A549 (cell line): ENCODE data around the gene CIDEB.

Experiments
- CHD4 ChIP-seq: fragments of 200-600 bp; sonication (generic); IDR thresholded peaks from 2 replicates; pipeline ENCODE4 v1.6.1; 2016; ENCODE audit warnings: antibody characterized with exemption, mild to moderate bottlenecking, borderline replicate concordance
- EP300 ChIP-seq, 2 experiments: fragments of >200 bp; sonication (Bioruptor Twin); formaldehyde crosslinking; IDR thresholded peaks; 2 replicates in 1 of 2; 3 replicates in 1 of 2; pipeline ENCODE4 v1.6.1; 2016 to 2017
- FOSB ChIP-seq: fragments of 250-450 bp; sonication (Bioruptor Pico); IDR thresholded peaks from 2 replicates; pipeline ENCODE4 v1.5.0; 2020; ENCODE audit warnings: mild to moderate bottlenecking, moderate library complexity
- HDAC2 ChIP-seq: fragments of 200-600 bp; sonication (generic); IDR thresholded peaks from 2 replicates; pipeline ENCODE4 v1.6.1; 2016
- HOXB5 ChIP-seq: fragments of 250-450 bp; sonication (Bioruptor Pico); IDR thresholded peaks from 2 replicates; pipeline ENCODE4 v1.5.0; 2020; ENCODE audit warnings: mild to moderate bottlenecking, moderate library complexity
- JUN ChIP-seq, 2 experiments: fragments of >200 bp; sonication (Bioruptor Twin); formaldehyde crosslinking; IDR thresholded peaks; 2 replicates in 1 of 2; 3 replicates in 1 of 2; pipeline ENCODE4 v1.6.1; 2016 to 2017
- KDM1A ChIP-seq: fragments of 200-600 bp; sonication (generic); IDR thresholded peaks from 2 replicates; pipeline ENCODE4 v1.6.1; 2016; ENCODE audit warnings: low read depth, mild to moderate bottlenecking
- MAFK ChIP-seq: fragments of 450-650 bp; IDR thresholded peaks from 2 replicates; pipeline ENCODE4 v1.6.1; 2014; ENCODE audit not compliant: partially characterized antibody
- MAZ ChIP-seq: fragments of 150-350 bp; IDR thresholded peaks from 2 replicates; pipeline ENCODE4 v1.6.1; 2014; ENCODE audit warnings: antibody characterized with exemption, low read depth, low read length, borderline replicate concordance
- POLR2A ChIP-seq: IDR thresholded peaks from 2 replicates; pipeline ENCODE4 v1.6.1; 2012; ENCODE audit warnings: mild to moderate bottlenecking, low read length
- RAD21 ChIP-seq, 2 experiments: fragments of >200 bp in 1 of 2; sonication (Bioruptor Twin) in 1 of 2; formaldehyde crosslinking in 1 of 2; IDR thresholded peaks in 1 of 2; conservative IDR thresholded peaks in 1 of 2; 2 replicates in 1 of 2; 3 replicates in 1 of 2; pipeline ENCODE4 v1.6.1; 2012 to 2018; ENCODE audit warnings: inconsistent platforms in 1 of 2
- ZNF302 ChIP-seq: fragments of 250-450 bp; sonication (Bioruptor Pico); IDR thresholded peaks from 2 replicates; pipeline ENCODE4 v1.9.0; 2021; ENCODE audit warnings: inconsistent platforms, mild to moderate bottlenecking, moderate library complexity
- TF ChIP-seq, protein P1 (sequence below): fragments of >200 bp; sonication (Bioruptor Twin); formaldehyde crosslinking; IDR thresholded peaks from 3 replicates; pipeline ENCODE4 v1.5.1; 2016
- TF ChIP-seq, protein P2 (sequence below): fragments of >200 bp; sonication (Bioruptor Twin); formaldehyde crosslinking; IDR thresholded peaks from 3 replicates; pipeline ENCODE4 v1.6.1; 2016

- TF ChIP-seq HDAC2 = no peak
- TF ChIP-seq, protein P1, sequence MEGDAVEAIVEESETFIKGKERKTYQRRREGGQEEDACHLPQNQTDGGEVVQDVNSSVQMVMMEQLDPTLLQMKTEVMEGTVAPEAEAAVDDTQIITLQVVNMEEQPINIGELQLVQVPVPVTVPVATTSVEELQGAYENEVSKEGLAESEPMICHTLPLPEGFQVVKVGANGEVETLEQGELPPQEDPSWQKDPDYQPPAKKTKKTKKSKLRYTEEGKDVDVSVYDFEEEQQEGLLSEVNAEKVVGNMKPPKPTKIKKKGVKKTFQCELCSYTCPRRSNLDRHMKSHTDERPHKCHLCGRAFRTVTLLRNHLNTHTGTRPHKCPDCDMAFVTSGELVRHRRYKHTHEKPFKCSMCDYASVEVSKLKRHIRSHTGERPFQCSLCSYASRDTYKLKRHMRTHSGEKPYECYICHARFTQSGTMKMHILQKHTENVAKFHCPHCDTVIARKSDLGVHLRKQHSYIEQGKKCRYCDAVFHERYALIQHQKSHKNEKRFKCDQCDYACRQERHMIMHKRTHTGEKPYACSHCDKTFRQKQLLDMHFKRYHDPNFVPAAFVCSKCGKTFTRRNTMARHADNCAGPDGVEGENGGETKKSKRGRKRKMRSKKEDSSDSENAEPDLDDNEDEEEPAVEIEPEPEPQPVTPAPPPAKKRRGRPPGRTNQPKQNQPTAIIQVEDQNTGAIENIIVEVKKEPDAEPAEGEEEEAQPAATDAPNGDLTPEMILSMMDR = no peak
- TF ChIP-seq POLR2A = no peak
- TF ChIP-seq JUN (IDR thresholded peaks at IDR 0.05) = no peak
- TF ChIP-seq MAZ = no peak
- TF ChIP-seq, protein P2, sequence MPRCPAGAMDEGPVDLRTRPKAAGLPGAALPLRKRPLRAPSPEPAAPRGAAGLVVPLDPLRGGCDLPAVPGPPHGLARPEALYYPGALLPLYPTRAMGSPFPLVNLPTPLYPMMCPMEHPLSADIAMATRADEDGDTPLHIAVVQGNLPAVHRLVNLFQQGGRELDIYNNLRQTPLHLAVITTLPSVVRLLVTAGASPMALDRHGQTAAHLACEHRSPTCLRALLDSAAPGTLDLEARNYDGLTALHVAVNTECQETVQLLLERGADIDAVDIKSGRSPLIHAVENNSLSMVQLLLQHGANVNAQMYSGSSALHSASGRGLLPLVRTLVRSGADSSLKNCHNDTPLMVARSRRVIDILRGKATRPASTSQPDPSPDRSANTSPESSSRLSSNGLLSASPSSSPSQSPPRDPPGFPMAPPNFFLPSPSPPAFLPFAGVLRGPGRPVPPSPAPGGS = no peak
- no peak for TF ChIP-seq EP300 (IDR thresholded peaks at IDR 0.05)
- TF ChIP-seq MAFK = no peak
- no peak for TF ChIP-seq RAD21 (conservative IDR thresholded peaks at IDR 0.05 in 1 of 2, IDR thresholded peaks at IDR 0.05 in 1 of 2)
- no peak for TF ChIP-seq KDM1A
- no peak for TF ChIP-seq ZNF302
- TF ChIP-seq FOSB (CRISPR knock-in tag) = no peak
- TF ChIP-seq HOXB5 (CRISPR knock-in tag) = no peak
- TF ChIP-seq CHD4 = no peak
Observed at GRCh38 chr14:24289649-24290280, 18.0 kb downstream of the CIDEB start.
